Activated CD8-positive, alpha-beta memory T cell treated with anti-CD3 and anti-CD28 coated beads for 4 hours (primary cell): Measurements from ENCODE around the gene SLC13A4.
"Not testable (repeated sequence)": the region's sequence is repeated elsewhere in the genome, so short reads cannot be mapped to it uniquely, and the experiment has no call there.

Experiments
- DNase-seq, 2 donors: peaks; one replicate each; pipeline ENCODE4 v3.0.0-alpha.2; 2020; ENCODE audit warnings: low read depth in 2 of 2

The SLC13A4 gene

DNA sequence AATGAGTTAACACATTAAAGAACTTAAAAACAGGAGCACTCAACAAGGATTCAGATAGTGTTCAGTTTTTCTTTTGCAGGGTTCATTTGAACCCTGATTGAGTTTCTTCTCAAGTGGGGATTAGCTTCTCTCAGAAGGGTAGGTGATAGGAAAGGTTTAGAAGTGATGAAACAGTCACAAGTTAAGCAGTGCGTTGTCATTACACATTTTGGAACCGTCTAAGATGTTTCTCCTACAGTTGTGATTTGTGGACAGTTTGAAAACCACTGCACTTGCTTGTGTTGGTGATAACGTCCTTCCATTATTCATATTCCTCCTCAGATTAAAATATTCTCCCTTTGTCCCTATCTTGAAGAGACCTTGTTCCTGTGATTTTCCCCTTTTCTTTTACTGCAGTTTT, 62.9 kb downstream of the SLC13A4 start:
- no peak for DNase-seq

GRCh38 chr7:135664046-135664589, 63.9 kb downstream of the SLC13A4 start:
- DNase-seq = no peak

DNA sequence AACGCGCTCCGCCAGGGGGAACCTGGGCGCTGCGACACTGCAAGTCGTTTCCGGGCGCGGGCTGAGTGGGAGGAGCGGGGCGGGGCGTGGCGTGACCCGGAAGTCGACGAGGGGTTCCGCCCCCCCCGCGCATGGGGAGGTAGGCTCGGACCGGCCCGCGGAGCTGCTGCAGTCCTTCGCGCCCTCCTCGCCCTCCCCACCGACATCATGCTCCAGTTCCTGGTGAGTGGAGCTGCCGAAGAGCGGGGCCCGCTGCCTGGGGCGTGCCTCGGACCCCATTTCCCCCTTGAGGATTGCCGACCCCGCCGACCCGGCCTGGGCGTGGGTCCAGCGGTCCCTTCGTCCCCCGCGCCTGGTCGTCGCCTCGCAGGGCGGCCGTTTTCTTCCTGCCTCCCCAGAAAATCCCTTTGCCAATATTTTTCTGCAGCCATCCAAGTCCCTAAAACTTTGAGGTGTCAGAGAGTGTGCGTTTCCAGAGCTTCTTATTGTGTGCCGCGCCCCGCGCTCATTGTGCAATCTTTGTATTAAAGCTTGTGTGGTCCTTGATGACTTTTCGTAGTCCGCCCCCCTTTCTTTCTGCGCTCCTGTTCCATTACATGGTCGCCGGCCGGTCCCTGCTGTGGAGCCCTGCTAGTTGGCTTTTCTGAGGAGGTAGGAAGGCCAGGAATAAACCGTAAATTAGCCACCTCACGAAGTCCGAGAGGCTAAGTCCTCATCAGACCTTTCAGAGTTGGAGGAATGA, 65.4 kb downstream of the SLC13A4 start, which contains the start of gene STMP1:
Gene STMP1 (plus strand): TSS at position 142 of the 742 bp plus-strand sequence.
- DNase-seq = peak; percentile 91 to 92

- DNase-seq = no peak
These were observed 65.9 kb downstream of the SLC13A4 start for GRCh38 chr7:135662123-135662372.

DNA sequence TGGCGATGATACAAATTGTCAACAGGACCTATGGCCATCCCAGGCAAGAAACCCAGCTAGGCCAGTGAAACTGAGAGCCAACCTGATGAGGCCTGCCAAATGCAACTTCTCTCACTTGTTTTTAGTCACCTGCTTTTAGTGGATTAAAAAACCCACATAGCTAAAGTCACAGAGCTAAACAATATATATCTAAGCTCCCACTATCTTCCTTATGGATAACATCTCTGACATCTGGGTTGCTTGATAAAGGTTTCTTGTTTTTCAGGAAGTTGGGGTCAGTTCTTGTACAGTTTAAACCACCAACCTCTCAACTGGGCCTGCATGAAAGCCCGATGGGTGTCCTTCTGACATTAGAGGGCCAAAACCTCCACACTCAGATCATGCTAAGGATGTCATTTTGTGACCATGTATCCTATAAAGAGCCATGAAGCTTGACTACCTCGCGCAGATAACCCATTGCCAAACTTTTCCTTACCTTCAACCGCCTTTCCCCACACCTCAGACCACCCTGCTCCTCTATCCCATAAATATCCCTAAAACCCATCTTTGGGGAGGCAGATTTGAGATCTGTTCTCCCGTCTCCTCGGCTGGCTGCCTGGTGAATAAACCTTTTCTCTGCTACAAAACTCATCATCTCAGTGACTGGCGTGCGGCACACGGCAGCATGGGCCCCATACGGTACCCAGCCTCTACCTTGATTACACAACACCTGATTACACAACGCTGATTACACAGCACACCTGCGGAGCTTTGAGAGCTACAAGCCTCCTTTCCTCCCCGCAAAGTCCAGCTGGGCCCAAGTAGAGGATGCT, 66.5 kb downstream of the SLC13A4 start:
- no peak for DNase-seq

- no peak for DNase-seq
These were observed 68.7 kb downstream of the SLC13A4 start for GRCh38 chr7:135659159-135659846.

DNA sequence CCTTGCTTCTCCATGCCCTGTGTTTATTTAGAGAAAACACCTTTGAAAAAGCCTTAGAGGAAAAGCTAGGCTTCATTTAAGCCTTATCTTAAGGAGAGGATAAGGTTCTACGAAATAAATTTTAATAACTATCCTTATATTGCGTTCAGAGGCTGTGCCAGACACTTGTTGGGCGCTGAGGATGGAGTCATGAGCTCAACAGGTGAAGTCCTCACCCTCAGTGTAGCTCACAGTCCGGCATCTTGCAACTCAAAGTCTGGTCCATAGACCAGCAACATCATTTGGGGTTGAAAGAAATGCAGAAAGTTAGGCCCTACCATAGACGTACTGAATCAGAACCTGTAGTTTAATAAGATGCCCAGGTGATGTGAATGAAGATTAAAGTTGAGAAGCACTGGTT, 69.4 kb downstream of the SLC13A4 start:
- DNase-seq = no peak

DNA sequence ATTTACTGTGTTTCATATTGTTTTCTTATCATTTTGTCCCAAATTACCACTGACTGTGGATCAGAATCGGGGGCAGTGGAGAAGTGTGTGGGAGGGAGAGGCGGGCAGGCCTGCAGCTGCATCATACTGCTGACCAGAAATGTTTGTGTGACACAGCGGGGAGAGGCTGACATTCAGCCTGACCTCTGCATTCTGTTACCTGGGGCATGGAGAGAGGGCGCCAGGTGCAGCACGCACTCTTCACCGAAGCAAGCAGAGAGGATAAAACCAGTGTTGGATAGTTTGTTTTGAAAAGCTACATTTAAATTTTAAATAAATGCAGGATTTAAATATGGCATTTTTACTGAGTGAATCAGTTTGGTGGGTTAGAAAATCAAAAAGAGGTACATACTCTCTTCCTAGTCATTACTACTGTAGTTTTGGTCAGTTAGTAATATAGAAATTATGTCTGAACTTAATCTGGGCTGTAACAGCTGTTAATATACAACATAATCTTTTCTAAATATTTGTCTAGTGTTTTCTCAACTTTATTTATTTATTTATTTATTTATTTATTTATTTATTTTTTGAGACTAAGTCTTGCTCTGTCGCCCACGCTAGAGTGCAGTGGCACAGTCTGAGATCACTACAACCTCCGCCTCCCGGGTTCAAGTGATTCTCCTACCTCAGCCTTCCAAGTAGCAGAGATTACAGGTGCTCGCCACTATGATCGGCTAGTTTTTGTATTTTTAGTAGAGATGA, 74.5 kb downstream of the SLC13A4 start:
- no peak for DNase-seq

- DNase-seq = no peak
These were observed 77.0 kb downstream of the SLC13A4 start for GRCh38 chr7:135650831-135651573.

- no peak for DNase-seq
These were observed 79.8 kb downstream of the SLC13A4 start for GRCh38 chr7:135648235-135648634.

DNA sequence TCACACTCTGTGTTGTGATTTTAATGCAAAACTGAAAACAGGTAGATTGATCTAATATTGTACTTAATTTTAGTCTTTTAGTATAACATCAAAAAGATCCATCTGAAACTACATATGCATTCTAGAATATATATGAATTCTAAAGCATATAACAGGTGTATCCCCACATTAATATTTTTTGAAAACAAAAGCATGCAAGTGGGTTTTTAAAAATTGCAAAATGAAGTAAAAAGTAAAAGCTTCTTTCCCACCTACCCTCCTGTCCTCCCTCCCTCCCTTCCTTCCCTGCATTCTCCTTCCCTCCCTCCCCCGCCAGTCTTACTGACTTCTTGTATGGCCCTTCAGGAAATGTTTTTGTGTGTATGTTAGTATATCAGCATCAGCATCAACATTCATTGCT, 80.2 kb downstream of the SLC13A4 start:
- no peak for DNase-seq

DNA sequence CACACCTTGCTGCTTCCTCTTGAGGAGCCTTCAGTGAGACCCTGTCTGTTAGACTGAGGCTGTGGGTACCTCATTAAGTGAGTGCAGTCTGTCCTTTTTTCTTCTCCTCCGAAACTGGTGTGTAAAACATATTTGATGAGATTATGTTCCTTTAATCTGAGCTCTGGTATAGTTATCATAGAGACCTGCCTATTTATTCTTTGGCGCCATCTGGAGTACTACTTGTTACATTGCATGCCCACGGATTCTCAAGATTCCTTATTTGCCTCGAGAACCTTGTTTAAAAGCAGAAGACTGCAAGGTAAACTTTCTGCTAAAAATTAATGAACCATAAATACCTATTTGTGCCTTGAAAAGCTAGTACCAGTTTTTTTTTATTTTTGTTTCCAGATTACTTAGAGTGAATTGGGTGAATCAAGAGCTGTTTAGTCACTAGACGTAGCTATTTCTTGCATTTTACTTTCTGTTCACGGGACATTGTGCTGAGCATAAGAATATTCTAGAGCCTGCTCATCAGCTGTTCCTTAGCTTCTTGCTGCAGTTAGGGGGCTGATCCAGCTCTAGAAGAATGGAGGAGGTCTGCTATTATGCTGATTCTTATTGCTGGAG, 82.6 kb downstream of the SLC13A4 start:
- DNase-seq = no peak

DNA sequence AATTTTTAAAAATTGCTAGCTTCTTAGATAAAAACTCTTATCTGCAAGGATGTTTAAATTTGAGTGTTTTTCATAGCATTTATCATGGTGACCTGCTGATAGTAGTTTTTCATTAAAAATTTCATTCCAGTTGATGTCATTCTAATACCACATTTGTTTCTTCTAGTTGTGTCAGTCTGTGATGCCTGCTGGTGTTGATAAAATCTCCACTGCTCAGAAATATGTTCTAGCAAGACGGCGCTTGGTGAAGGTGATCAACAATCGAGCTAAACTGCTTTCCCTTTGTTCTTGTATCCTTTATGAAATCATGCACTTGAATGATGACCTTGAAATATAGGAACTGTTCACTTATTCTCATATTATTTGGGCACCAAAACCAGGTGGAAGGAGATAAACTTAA, 83.3 kb downstream of the SLC13A4 start:
- DNase-seq = no peak

DNA sequence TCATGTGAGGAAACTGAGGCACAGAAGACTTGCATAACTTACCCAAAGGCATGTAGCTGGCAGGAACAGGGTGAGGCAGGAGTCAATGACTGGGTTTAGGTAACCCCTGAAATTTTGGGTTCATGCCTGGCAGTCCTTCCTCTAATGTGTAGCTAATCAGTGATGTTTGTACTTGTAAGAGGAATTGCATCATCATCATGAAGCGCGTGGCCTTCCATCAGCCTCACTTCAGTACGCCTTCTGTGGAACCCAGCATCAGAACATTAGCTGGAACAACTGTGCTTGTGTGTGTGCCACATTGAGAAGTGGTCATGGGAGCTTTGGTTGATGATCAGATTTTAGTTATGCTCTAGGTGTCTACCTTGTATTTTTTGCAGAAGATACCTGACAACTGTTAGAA, 83.8 kb downstream of the SLC13A4 start:
- DNase-seq = no peak

DNA sequence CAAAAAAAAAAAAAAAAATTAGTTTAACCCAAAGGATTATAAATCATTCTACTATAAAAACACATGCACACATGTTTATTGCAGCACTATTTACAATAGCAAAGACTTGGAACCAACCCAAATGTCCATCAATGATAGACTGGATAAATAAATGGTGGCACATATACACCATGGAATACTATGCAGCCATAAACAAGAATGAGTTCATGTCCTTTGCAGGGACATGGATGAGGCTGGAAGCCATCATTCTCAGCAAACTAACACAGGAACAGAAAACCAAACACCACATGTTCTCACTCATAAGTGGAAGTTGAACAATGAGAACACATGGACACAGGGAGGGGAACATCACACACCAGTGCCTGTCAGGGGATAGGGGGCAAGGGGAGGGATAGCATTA, 88.3 kb downstream of the SLC13A4 start:
- not testable (repeated sequence) for DNase-seq

- no peak for DNase-seq
These were observed 93.7 kb downstream of the SLC13A4 start for GRCh38 chr7:135634191-135634878.
